NCI-H1048 (cell line): Measurements from ENCODE around the gene NXPE4.
"Not testable (repeated sequence)": the region's sequence is repeated elsewhere in the genome, so short reads cannot be mapped to it uniquely, and the experiment has no call there.

Source experiments
- DNase-seq: peaks from one replicate; lab custom pipeline; 2025; lab: John Stamatoyannopoulos, UW

The NXPE4 gene

DNA sequence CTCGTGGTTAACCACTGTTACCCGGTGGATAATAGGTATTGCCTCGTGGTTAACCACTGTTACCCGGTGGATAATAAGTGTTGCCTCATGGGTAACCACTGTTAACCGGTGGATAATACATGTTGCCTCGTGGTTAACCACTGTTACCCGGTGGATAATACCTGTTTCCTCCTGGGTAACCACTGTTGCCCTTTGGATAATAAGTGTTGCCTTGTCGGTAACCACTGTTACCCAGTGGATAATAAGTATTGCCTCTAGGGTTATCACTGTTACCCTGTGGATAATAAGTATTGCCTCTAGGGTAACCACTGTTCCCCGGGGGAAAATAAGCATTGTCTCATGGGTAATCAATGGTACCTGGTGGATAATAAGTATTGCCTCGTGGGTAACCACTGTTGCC is 15.0 kb upstream of the NXPE4 start:
- no peak for DNase-seq

DNA sequence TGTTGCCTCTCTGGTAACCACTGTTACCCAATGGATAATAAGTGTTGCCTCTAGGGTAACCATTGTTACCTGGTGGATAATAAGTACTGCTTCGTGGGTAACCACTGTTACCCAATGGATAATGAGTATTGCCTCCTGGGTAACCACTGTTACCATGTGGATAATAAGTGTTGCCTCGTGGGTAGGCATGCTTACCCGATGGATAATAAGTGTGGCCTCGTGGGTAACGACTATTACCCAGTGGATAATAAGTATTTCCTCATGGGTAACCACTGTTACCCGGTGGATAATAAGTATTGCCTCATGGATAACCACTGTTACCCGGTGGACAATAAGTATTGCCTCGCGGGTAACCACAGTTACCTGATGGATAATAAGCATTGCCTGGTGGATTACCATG is 13.8 kb upstream of the NXPE4 start:
- DNase-seq, result no peak

DNA sequence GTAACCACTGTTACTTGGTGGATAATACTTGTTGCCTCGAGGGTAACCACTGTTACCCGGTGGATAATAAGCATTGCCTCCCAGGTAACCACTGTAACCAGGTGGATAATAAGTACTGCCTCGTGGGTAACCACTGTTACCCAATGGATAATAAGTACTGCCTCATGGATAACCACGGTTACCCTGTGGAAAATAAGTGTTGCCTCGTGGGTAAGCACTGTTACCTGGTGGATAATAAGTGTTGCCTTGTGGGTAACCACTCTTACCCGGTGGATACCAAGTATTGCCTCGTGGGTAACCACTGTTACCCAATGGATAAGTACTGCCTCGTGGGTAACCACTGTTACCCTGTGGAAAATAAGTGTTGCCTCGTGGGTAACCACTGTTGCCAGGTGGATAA is 13.0 kb upstream of the NXPE4 start:
- not testable (repeated sequence) for DNase-seq

GRCh38 chr11:114607753-114608459 is 12.3 kb upstream of the NXPE4 start:
- DNase-seq, result no peak

- not testable (repeated sequence) for DNase-seq
Observed at GRCh38 chr11:114606802-114607075, 11.2 kb upstream of the NXPE4 start.

DNA sequence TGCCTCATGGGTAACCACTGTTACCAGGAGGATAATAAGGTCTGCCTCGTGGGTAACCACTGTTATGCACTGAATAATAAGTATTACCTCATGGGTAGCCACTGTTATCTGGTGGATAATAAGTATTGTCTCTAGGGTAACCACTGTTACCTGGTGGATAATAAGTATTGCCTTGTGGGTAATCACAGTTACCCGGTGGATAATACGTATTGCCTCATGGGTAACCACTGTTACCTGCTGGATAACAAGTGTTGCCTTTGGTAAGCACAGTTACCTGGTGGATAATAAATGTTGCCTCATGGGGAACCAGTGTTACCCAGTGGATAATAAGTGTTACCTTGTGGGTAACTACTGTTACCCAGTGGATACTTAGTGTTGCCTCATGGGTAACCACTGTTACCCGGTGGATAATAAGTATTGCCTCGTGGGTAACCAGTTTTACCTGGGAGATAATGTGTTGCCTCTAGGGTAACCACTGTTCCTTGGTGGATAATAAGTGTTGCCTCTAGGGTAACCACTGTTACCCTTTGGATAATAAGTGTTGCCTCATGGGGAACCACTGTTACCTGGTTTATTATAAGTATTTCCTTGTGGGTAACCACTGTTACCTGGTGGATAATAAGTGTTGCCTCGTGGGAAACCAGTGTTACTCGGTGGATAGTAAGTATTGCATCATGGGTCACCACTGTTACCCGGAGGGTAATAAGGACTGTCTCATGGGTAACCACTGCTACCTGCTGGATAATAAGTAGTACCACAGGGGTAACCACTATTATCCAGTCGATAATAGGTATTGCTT is 10.6 kb upstream of the NXPE4 start:
- DNase-seq, result no peak

DNA sequence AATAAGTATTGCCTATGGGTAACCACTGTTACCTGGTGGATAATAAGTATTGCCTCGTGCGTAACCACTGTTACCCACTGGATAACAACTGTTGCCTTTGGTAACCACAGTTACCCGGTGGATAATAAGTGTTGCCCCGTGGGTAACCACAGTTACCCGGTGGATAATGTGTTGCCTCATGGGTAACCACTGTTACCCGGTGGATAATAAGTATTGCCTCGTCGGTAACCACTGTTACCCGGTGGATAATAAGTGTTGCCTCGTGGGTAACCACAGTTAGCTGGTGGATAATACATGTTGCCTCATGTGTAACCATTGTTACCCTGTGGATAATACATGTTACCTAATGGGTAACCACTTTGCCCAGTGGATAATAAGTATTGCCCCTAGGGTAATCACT is 9.8 kb upstream of the NXPE4 start:
- DNase-seq, result no peak

DNA sequence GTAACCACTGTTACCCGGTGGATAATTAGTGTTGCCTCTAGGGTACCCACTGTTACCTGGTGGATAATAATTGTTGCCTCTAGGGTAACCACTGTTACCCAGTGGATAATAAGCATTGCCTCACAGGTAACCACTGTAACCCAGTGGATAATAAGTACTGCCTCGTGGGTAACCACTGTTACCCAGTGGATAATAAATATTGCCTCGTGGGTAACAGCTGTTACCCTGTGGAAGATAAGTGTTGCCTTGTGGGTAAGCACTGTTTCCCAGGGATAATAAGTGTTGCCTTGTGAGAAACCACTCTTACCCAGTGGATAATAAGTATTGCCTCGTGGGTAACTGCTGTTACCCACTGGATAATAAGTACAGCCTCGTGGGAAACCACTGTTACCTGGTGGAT is 9.3 kb upstream of the NXPE4 start:
- DNase-seq, result no peak

GRCh38 chr11:114604179-114604813 is 8.7 kb upstream of the NXPE4 start:
- DNase-seq, result no peak

DNA sequence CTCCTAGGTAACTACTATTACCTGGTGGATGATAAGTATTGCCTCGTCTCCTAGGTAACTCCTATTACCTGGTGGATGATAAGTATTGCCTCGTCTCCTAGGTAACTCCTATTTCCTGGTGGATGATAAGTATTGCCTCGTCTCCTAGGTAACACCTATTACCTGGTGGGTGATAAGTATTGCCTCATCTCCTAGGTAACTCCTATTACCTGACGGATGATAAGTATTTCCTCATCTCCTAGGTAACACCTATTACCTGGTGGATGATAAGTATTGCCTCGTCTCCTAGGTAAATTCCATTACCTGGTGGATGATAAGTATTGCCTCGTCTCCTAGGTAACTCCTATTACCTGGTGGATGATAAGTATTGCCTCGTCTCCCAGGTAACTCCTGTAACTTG is 7.6 kb upstream of the NXPE4 start:
- DNase-seq, result not testable (repeated sequence)

DNA sequence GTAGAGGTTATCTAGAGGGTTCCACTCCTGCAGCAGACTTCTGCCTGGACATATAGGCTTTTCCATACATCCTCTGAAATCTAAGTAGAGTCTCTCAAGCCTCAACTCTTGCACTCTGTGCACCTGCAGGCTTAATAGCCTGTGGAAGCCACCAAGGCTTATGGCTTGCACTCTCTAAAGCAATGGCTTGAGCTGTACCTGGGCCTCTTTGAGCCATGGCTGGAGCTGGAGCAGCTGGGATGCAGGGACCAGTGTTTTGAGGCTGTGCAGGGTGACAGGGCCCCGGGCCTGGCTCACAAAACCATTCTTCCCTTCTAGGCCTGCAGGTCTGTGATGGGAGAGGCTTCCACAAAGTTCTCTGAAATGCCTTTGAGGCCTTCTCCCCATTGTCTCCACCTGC is 2.9 kb upstream of the NXPE4 start:
- no peak for DNase-seq

DNA sequence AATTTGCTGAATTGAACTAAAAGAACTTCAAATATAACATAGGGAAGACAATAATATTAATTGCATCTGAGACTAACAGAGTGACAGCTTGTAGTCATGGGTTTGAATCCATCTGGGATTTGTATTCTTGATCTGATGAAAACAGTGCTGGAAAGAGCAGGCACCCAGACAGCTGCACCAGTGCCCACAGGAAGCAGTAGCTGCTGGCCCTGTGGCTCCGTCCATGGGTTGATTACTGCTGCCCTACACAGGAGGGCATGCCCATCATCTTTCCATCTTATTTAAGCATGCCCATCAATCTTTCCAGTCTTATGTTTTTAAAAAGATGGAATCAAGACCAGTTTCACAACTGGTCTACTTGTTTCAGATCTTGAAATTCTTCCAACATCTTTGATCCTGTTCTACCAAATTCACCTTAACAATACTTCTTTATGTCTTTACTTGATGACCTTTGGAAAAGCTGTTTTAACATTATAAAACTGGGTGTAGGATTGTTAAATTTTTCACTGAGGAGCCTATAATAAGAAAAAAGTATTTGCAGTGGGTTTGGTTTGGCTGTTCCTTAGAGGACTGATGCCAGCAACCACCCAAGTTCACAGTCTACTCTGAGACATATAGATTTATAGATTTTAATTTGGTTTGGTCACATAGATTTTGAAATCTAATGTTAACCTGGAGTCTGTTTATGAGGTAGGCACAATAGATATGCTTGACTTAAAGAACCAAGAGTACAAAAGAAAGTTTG is 761 bp upstream of the NXPE4 start:
- DNase-seq, result no peak

- no peak for DNase-seq
Observed at GRCh38 chr11:114594703-114595102, 883 bp downstream of the NXPE4 start.

- no peak for DNase-seq
Observed at GRCh38 chr11:114587398-114587953, 8.1 kb downstream of the NXPE4 start.

- no peak for DNase-seq
Observed at GRCh38 chr11:114586797-114587196, 8.8 kb downstream of the NXPE4 start.

DNA sequence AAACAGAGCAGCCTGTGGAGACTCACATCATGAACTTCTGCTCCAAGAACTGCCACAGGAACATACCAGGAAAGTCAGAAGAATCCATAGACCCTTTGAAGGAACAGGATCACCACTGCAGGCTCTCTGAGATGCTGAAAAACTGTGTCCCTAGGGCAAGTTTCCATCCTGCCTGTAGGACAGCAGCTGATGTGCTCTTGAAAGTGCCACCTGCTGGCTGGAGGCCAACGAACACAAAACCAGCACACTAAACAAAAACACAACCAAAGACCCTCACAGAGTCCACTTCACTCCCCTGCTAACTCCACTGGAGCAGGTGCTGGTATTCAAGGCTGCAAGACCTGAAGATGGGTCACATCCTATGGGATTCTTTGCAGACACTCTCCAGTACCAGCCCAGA is 23.9 kb downstream of the NXPE4 start:
- DNase-seq, result no peak

DNA sequence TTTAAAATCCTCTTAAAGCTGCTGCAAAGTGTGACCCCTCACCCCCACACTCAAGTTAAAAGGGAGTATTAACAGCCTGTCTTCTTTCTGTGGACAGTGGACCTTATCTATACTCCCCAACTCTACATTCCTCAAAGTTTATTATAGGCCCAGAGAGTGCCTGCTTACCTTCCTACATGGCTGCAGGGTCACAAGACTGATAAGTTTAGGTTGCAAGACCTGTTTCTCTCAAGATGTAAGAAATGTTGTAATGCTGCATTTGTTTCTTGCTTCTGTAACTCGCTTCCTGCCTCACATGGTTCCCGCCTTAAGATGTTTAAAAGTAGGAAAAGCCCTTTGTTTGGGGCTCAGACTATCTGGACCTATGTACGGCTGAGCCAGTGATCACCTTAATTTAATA is 25.8 kb downstream of the NXPE4 start:
- no peak for DNase-seq

DNA sequence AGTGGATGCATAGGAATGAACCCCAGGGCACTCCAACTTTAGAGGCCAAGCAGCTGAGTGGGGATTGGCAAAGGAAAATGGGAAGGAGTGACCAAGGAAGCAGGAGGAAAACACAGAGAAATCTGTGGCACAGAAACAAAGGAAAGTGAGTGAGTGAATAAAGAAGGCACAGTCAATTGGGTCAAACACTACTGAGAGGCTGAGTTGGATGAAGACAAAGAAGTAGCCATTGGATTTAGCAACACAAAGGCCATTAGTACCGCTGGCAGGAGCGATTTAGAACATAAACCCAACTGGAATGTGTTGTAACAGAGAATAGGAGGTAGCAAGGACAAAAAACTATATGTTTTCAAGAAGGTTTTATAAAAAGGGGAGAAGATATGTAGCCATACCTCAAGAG is 29.3 kb downstream of the NXPE4 start:
- DNase-seq, result no peak

- DNase-seq, result no peak
Observed at GRCh38 chr11:114564831-114565230, 30.8 kb downstream of the NXPE4 start.

- no peak for DNase-seq
Observed at GRCh38 chr11:114563077-114563476, 32.5 kb downstream of the NXPE4 start.

GRCh38 chr11:114562166-114562916 is 33.2 kb downstream of the NXPE4 start:
- no peak for DNase-seq
